ENCODE data around the gene KRTCAP2. TPM values are rescaled to one million over a fixed set of nuclear protein-coding genes. Genes with fewer than 3 reads are reported as not detected.

The KRTCAP2 gene
- total and polyA plus RNA-seq, 10 of the 15 experiments (the other 5 are each of a cell fraction or from before 2014, with no cell fraction given): 61.3 to 238 (median 141) TPM

DNA sequence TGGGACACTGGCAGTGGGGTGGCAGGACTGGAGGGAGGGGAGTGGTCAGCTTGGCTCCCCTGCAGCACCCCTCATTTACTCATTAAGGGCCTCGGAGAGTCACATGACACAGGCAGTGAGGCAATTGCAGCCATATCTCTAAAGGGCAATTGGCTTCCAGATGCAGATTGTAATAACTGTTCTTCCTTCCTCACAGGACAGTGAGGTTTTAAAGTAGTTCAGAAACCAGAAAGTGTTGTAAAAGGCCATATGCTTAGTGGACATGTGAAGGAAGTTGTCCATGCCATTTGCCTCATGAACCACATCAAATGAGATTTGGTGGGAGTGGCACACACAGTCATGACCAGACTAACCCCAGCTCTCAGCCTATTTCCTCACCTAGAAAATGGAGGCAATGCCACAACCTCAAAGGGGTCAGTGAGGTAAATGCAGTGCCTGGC is 46.5 kb upstream of the KRTCAP2 start (continued):
- TF ChIP-seq, protein P1, sequence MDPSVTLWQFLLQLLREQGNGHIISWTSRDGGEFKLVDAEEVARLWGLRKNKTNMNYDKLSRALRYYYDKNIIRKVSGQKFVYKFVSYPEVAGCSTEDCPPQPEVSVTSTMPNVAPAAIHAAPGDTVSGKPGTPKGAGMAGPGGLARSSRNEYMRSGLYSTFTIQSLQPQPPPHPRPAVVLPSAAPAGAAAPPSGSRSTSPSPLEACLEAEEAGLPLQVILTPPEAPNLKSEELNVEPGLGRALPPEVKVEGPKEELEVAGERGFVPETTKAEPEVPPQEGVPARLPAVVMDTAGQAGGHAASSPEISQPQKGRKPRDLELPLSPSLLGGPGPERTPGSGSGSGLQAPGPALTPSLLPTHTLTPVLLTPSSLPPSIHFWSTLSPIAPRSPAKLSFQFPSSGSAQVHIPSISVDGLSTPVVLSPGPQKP (IDR thresholded peaks at IDR 0.05; ENCODE audit: low read depth, low read length): no peak
- TF ChIP-seq SMARCA5 (IDR thresholded peaks at IDR 0.05): no peak
- TF ChIP-seq, protein P2, sequence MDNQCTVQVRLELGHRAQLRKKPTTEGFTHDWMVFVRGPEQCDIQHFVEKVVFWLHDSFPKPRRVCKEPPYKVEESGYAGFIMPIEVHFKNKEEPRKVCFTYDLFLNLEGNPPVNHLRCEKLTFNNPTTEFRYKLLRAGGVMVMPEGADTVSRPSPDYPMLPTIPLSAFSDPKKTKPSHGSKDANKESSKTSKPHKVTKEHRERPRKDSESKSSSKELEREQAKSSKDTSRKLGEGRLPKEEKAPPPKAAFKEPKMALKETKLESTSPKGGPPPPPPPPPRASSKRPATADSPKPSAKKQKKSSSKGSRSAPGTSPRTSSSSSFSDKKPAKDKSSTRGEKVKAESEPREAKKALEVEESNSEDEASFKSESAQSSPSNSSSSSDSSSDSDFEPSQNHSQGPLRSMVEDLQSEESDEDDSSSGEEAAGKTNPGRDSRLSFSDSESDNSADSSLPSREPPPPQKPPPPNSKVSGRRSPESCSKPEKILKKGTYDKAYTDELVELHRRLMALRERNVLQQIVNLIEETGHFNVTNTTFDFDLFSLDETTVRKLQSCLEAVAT (IDR thresholded peaks at IDR 0.05): no peak
- no peak for TF ChIP-seq CHD2 (IDR thresholded peaks at IDR 0.05; ENCODE audit: borderline replicate concordance, low read depth, low read length)
- TF ChIP-seq WRNIP1 (IDR thresholded peaks at IDR 0.05; ENCODE audit: borderline replicate concordance, low read depth, low read length): no peak
- TF ChIP-seq, protein P3, sequence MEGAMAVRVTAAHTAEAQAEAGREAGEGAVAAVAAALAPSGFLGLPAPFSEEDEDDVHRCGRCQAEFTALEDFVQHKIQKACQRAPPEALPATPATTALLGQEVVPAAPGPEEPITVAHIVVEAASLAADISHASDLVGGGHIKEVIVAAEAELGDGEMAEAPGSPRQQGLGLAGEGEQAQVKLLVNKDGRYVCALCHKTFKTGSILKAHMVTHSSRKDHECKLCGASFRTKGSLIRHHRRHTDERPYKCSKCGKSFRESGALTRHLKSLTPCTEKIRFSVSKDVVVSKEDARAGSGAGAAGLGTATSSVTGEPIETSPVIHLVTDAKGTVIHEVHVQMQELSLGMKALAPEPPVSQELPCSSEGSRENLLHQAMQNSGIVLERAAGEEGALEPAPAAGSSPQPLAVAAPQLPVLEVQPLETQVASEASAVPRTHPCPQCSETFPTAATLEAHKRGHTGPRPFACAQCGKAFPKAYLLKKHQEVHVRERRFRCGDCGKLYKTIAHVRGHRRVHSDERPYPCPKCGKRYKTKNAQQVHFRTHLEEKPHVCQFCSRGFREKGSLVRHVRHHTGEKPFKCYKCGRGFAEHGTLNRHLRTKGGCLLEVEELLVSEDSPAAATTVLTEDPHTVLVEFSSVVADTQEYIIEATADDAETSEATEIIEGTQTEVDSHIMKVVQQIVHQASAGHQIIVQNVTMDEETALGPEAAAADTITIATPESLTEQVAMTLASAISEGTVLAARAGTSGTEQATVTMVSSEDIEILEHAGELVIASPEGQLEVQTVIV (IDR thresholded peaks at IDR 0.05; ENCODE audit: borderline replicate concordance, partially characterized antibody): no peak
- peak; percentile 89 for TF ChIP-seq RAD51 (IDR thresholded peaks at IDR 0.05)
- TF ChIP-seq SUZ12 (IDR thresholded peaks at IDR 0.05; ENCODE audit: unreplicated experiment): no peak
- TF ChIP-seq, protein P4, sequence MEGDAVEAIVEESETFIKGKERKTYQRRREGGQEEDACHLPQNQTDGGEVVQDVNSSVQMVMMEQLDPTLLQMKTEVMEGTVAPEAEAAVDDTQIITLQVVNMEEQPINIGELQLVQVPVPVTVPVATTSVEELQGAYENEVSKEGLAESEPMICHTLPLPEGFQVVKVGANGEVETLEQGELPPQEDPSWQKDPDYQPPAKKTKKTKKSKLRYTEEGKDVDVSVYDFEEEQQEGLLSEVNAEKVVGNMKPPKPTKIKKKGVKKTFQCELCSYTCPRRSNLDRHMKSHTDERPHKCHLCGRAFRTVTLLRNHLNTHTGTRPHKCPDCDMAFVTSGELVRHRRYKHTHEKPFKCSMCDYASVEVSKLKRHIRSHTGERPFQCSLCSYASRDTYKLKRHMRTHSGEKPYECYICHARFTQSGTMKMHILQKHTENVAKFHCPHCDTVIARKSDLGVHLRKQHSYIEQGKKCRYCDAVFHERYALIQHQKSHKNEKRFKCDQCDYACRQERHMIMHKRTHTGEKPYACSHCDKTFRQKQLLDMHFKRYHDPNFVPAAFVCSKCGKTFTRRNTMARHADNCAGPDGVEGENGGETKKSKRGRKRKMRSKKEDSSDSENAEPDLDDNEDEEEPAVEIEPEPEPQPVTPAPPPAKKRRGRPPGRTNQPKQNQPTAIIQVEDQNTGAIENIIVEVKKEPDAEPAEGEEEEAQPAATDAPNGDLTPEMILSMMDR (IDR thresholded peaks at IDR 0.05 in 2 of 3, conservative IDR thresholded peaks at IDR 0.05 in 1 of 3; ENCODE audit: control insufficient read depth in 2 of 3, extremely low read depth in 1 of 3, insufficient read depth in 1 of 3, low read depth in 3 of 3, low read length in 3 of 3): no peak
- TF ChIP-seq, protein P5, sequence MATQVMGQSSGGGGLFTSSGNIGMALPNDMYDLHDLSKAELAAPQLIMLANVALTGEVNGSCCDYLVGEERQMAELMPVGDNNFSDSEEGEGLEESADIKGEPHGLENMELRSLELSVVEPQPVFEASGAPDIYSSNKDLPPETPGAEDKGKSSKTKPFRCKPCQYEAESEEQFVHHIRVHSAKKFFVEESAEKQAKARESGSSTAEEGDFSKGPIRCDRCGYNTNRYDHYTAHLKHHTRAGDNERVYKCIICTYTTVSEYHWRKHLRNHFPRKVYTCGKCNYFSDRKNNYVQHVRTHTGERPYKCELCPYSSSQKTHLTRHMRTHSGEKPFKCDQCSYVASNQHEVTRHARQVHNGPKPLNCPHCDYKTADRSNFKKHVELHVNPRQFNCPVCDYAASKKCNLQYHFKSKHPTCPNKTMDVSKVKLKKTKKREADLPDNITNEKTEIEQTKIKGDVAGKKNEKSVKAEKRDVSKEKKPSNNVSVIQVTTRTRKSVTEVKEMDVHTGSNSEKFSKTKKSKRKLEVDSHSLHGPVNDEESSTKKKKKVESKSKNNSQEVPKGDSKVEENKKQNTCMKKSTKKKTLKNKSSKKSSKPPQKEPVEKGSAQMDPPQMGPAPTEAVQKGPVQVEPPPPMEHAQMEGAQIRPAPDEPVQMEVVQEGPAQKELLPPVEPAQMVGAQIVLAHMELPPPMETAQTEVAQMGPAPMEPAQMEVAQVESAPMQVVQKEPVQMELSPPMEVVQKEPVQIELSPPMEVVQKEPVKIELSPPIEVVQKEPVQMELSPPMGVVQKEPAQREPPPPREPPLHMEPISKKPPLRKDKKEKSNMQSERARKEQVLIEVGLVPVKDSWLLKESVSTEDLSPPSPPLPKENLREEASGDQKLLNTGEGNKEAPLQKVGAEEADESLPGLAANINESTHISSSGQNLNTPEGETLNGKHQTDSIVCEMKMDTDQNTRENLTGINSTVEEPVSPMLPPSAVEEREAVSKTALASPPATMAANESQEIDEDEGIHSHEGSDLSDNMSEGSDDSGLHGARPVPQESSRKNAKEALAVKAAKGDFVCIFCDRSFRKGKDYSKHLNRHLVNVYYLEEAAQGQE (IDR thresholded peaks at IDR 0.05; ENCODE audit: low read depth, low read length): no peak
- TF ChIP-seq POLR2AphosphoS2 (IDR thresholded peaks at IDR 0.05; ENCODE audit: low read depth, low read length): no peak
- TF ChIP-seq, protein P6, sequence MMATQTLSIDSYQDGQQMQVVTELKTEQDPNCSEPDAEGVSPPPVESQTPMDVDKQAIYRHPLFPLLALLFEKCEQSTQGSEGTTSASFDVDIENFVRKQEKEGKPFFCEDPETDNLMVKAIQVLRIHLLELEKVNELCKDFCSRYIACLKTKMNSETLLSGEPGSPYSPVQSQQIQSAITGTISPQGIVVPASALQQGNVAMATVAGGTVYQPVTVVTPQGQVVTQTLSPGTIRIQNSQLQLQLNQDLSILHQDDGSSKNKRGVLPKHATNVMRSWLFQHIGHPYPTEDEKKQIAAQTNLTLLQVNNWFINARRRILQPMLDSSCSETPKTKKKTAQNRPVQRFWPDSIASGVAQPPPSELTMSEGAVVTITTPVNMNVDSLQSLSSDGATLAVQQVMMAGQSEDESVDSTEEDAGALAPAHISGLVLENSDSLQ (IDR thresholded peaks at IDR 0.05): no peak

Measured in GM12878 (cell line).